ENCODE data around the gene CPLANE2.

The CPLANE2 gene

DNA sequence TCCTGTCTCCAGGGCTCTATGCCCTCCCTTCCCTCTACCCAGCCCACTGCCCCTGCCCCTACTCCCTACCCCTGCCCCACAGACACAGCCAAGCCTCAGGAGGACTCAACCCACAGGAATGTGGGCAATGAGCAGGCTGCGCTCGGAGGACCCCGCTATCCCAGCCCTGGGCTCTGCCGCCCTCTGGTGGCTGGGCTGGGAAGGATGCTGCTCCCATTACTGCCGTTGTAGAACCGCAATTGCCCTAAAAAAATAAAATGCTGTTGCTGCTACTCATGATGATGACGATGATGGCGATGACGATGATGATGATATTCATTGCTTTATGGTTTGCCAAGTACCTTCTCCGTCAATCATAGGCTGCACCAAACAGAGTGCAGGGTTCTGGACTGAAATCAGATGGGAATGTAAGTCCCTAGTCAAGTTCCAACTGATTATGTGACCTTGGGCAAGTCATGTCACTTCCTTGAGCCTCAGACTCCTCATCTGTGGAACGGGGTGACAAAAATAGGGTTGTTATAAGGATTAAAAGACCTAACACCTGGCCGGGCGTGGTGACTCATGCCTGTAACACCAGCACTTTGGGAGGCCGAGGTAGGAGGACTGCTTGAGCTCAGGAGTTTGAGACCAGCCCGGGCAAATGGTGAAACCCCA, 49.1 kb downstream of the CPLANE2 start:
- DNase-seq, result peak; percentile 74

DNA sequence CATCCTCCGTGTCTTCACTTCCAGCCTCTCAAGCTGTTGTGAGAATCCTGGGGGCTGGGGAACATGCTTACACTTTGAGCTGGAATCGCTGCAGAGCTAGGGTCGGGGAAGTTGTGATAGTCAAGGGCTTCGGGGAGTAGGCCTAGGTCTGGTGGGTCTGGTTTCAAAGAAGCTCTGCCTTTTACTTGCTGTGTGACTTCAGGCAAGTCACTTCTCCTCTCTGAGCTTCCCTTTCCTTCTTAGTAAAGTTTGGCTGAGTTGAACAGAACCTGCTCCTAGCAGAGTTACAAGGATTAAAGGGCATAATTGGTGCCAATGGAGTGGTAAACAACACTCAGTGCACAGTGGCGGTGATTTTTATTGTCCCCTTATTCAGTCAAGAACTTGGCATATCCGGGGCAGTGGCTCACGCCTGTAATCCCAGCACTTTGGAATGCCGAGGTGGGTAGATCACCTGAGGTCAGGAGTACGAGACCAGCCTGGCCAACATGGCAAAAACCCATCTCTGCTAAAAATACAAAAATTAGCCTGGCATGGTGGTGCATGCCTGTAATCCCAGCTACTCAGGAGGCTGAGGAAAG, 50.2 kb downstream of the CPLANE2 start:
- DNase-seq, result no peak

DNA sequence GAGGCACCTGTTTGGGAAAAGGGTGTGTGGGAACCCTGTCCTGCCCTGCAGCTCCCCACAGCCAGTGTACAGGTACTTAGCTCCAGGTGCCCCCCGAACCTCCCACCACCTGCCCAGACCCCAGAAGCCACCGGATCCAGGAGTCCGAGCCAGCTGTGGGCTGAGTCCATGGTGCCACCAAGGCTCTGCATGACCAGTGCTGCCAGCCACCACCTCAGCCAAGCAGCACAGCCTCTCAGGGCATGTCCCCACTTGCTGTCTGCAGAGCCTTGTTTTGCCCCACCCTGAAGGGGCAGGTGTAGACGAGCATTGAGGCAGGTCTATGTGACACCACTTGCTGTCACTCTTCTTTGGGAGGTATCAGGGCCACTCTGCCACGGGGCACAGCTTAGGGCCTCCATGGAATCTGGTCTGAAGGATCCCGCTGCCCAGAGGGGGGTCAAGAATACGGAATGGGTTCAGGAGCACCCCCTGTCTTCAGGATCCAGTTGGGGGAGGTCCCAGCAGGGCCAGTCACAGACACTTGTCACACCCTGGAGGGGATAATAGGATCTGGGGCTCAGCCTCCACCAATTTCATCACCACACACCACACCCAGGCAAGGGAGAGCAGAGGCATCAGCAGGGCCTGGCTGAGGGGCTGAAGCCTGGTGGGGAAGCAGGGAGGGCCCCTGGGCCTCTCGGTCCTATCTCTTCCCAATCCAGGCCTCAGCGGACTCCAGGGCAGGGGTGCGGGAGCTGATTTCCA, 52.3 kb downstream of the CPLANE2 start:
- no peak for DNase-seq

DNA sequence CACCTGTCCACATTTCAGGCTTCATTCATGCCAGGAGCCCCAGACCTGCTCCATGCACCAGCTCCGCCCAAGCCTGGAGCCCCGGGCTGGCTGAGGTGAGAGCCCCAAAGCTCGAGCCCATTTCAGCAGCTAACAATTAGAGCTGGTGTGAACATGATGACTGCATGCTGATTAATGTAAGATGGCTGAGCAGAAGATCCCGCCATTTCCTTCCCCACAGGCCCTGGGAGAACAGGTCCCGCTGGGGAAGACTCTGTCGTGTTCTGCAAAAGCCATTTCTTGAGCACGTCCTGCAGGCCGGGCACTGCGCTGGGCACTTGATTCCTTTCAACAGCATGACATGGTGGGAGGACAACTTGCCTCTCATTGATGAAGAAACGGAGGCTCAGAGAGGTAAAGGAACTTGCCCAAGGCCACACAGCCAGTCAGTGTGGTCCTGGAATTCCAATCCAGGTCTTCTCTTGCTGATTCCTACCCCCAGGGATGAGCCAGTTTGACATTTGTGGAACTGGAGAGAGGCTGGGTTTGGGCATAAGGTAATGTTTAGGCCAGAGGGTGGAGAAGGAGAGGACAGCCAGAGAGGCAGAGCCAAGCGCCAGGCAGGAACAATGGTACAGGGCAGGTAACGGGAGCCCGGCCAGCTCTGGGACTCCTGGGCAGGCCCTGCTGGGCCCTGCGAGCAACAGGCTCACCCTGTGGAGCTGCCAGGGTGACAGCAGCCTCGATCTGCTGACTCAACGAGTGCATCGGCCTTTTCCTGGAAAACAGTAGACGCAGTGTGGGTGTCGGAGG, 53.0 kb downstream of the CPLANE2 start:
- no peak for DNase-seq

DNA sequence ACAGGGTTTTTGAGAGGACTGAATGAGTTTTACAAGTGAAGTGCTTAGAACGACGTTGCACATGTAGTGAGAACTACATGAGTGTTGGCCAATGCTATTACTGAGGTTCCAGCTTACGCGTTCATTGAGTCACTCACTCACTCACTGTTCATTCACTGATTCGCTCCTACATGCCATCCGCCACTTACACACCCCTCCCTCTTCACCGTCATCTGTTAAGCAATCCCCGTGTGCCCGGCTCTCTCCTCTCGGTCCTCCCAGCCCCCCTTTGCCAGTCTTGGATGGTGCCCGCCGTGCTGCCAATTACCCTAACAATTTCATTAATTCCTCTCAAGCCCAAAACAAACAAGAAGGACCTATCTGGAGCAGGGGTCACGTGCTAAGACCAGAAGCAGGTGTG, 53.8 kb downstream of the CPLANE2 start:
- DNase-seq, result no peak

DNA sequence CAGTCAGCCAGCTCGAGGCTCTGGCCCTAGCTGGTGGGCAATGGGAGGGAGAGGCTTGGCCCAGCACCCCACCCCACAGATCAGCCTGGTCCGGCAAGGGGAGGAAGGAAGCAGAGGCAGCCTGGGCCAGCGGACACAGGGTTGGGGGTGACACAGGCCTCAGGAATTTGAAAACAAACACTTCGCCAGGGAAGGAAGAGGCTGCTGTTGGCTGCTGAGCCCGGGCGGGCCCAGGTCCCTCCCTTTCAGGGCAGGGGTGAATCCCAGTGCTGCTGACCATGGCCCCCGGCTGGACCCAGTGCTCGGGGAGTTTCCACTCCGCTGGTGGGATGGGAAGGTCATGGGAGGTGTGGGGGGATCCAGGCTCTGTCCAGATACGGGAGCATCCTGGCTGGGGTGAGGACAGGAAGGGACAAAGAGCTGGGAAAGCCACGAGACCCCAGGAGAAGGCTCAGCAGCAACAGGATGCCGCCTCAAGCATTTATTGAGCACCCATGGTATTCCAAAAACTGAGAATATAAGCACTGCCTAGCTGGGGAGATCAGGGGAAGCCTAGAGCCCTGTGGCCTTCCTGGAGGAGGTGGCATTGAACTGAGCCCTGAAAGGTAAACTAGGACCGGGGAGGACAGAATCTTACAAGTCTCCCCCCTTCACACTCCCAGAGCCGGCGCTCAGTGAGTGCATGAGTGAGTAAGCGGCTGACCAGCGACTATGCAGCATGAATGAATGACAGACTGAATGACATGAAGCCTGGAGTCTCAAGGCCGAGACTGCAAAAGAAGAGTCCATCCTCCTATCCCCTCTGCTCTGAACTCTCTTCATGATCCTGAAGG, 54.9 kb downstream of the CPLANE2 start:
- DNase-seq, result no peak

All from T-helper 9 cell (primary cell).